LNCaP clone FGC (cell line): ENCODE measurements around the gene PAQR7.

Experiments
- DNase-seq: peaks from one replicate; pipeline ENCODE4 v3.0.0-alpha.2; 2011; ENCODE audit warnings: low read depth
- H3K4me3 ChIP-seq: 2 replicates; pipeline ENCODE4 v1.5.1; 2011; ENCODE audit warnings: mild to moderate bottlenecking, low read depth, low read length, control low read depth
- CTCF ChIP-seq: IDR thresholded peaks from 2 replicates; pipeline ENCODE4 v1.5.1; 2012; ENCODE audit warnings: mild to moderate bottlenecking; ENCODE audit not compliant: control insufficient read depth, insufficient read depth; ENCODE audit errors: extremely low read depth

Gene PAQR7

GRCh38 chr1:25908161-25908560, 32.7 kb upstream of the PAQR7 start:
- TF ChIP-seq CTCF, result no peak
- no peak overlapping the region for H3K4me3 ChIP-seq
- no peak for DNase-seq

- no peak for DNase-seq
- no peak for TF ChIP-seq CTCF
- no peak overlapping the region for H3K4me3 ChIP-seq
These were observed 32.1 kb upstream of the PAQR7 start for GRCh38 chr1:25907601-25908000.

- no peak for DNase-seq
- peak overlapping the region; percentile 56 for H3K4me3 ChIP-seq
- TF ChIP-seq CTCF, result no peak
These were observed 31.3 kb upstream of the PAQR7 start for GRCh38 chr1:25906644-25907300.

GRCh38 chr1:25905680-25906643, 30.5 kb upstream of the PAQR7 start, which contains the start of gene STMN1:
Gene STMN1, minus strand, starts transcription at chr1:25906419. Its CDS starts 1,743 bp downstream, at chr1:25904676.
- H3K4me3 ChIP-seq, result peak within 1 kb of the TSS; percentile 56
- no peak for TF ChIP-seq CTCF
- DNase-seq, result no peak

- H3K4me3 ChIP-seq, result peak overlapping the region; percentile 56
- DNase-seq, result no peak
- TF ChIP-seq CTCF, result no peak
These were observed 29.6 kb upstream of the PAQR7 start for GRCh38 chr1:25904943-25905679.

- peak overlapping the region; percentile 56 for H3K4me3 ChIP-seq
- no peak for DNase-seq
- no peak for TF ChIP-seq CTCF
These were observed 28.5 kb upstream of the PAQR7 start for GRCh38 chr1:25903986-25904385.
